HEK293 (cell line): ENCODE results near the gene ADIPOR2.

Source experiments
- CTCF ChIA-PET: fragments of 350-600 bp; formaldehyde crosslinking; extraction: SDS; loops from one replicate; lab custom pipeline; 2021; ENCODE audit warnings: antibody characterized with exemption; lab: Yijun Ruan, JAX
- POLR2A ChIA-PET: fragments of 300-600 bp; formaldehyde crosslinking; extraction: SDS; loops from one replicate; lab custom pipeline; 2020; ENCODE audit warnings: antibody characterized with exemption, inconsistent platforms; lab: Yijun Ruan, JAX
- H3K27ac ChIP-seq: fragments of 200-500 bp; sonication (Bioruptor generic); 2 replicates; pipeline ENCODE4 v1.5.1; 2014; ENCODE audit warnings: low read depth, low read length, control low read depth, inconsistent platforms; ENCODE audit errors: extremely low read depth
- H3K36me3 ChIP-seq, 2 experiments: fragments of 200-500 bp in 1 of 2; sonication (Bioruptor generic) in 1 of 2; 1 replicate in 1 of 2; 2 replicates in 1 of 2; pipeline ENCODE4 v1.5.1; 2014 to 2017; ENCODE audit warnings: inconsistent platforms in 2 of 2, low read length in 2 of 2; ENCODE audit not compliant: control insufficient read depth in 2 of 2, insufficient read depth in 1 of 2
- H3K4me1 ChIP-seq: fragments of 200-500 bp; sonication (Bioruptor generic); 2 replicates; pipeline ENCODE4 v1.5.1; 2014; ENCODE audit warnings: mild to moderate bottlenecking, low read length, inconsistent platforms; ENCODE audit not compliant: control insufficient read depth, insufficient read depth
- H3K4me3 ChIP-seq: 2 replicates; pipeline ENCODE4 v1.5.1; 2011; ENCODE audit warnings: low read depth, mild to moderate bottlenecking, control low read depth, low read length, moderate library complexity
- H3K9me3 ChIP-seq: fragments of 200-500 bp; sonication (Bioruptor generic); 2 replicates; pipeline ENCODE4 v1.5.1; 2014; ENCODE audit warnings: low read depth, low read length, inconsistent platforms; ENCODE audit not compliant: control insufficient read depth, insufficient read depth
- GLIS2 ChIP-seq: fragments of 450-650 bp; formaldehyde crosslinking; IDR thresholded peaks from 2 replicates; pipeline ENCODE4 v1.5.1; 2016; ENCODE audit warnings: missing biosample characterization, missing genetic modification characterization
- KLF7 ChIP-seq: fragments of 450-650 bp; formaldehyde crosslinking; IDR thresholded peaks from 2 replicates; pipeline ENCODE4 v1.5.1; 2016; ENCODE audit warnings: missing biosample characterization, missing genetic modification characterization, borderline replicate concordance
- SCRT1 ChIP-seq: fragments of 450-650 bp; formaldehyde crosslinking; IDR thresholded peaks from 2 replicates; pipeline ENCODE4 v1.5.1; 2016; ENCODE audit warnings: missing biosample characterization, missing genetic modification characterization, borderline replicate concordance
- ZFP37 ChIP-seq: fragments of 450-650 bp; formaldehyde crosslinking; IDR thresholded peaks from 2 replicates; pipeline ENCODE4 v1.5.1; 2016; ENCODE audit warnings: missing biosample characterization, missing genetic modification characterization
- ZNF132 ChIP-seq: fragments of 450-650 bp; formaldehyde crosslinking; IDR thresholded peaks from 2 replicates; pipeline ENCODE4 v1.5.1; 2017; ENCODE audit warnings: missing biosample characterization, missing genetic modification characterization, borderline replicate concordance
- ZNF174 ChIP-seq: fragments of 450-650 bp; formaldehyde crosslinking; IDR thresholded peaks from 2 replicates; pipeline ENCODE4 v1.5.0; 2017; ENCODE audit warnings: missing biosample characterization, mild to moderate bottlenecking, missing genetic modification characterization
- ZNF404 ChIP-seq: fragments of 450-650 bp; formaldehyde crosslinking; IDR thresholded peaks from 2 replicates; pipeline ENCODE4 v1.5.1; 2017; ENCODE audit warnings: missing biosample characterization, missing genetic modification characterization
- ZNF521 ChIP-seq: fragments of 450-650 bp; formaldehyde crosslinking; IDR thresholded peaks from 2 replicates; pipeline ENCODE4 v1.5.1; 2017; ENCODE audit warnings: missing biosample characterization, mild to moderate bottlenecking, missing genetic modification characterization
- ZNF544 ChIP-seq: fragments of 450-650 bp; formaldehyde crosslinking; IDR thresholded peaks from 2 replicates; pipeline ENCODE4 v1.5.0; 2017; ENCODE audit warnings: missing biosample characterization, missing genetic modification characterization
- ZNF701 ChIP-seq: fragments of 450-650 bp; formaldehyde crosslinking; IDR thresholded peaks from 2 replicates; pipeline ENCODE4 v1.5.1; 2016; ENCODE audit warnings: missing biosample characterization, missing genetic modification characterization
- TF ChIP-seq, protein P1 (sequence below): fragments of 450-650 bp; formaldehyde crosslinking; IDR thresholded peaks from 2 replicates; pipeline ENCODE4 v1.5.0; 2017; ENCODE audit warnings: missing biosample characterization, missing genetic modification characterization, borderline replicate concordance
- TF ChIP-seq, protein P2 (sequence below): fragments of 450-650 bp; formaldehyde crosslinking; IDR thresholded peaks from 2 replicates; pipeline ENCODE4 v1.5.1; 2017; ENCODE audit warnings: missing biosample characterization, mild to moderate bottlenecking, missing genetic modification characterization, moderate library complexity
- TF ChIP-seq, protein P3 (sequence below): fragments of 450-650 bp; formaldehyde crosslinking; IDR thresholded peaks from 2 replicates; pipeline ENCODE4 v1.5.1; 2016; ENCODE audit warnings: missing biosample characterization, missing genetic modification characterization
- TF ChIP-seq, protein P4 (sequence below): sonication (generic); formaldehyde crosslinking; IDR thresholded peaks from 2 replicates; pipeline ENCODE4 v1.8.1; 2022; ENCODE audit warnings: mild to moderate bottlenecking, moderate library complexity, missing genetic modification reagents
- TF ChIP-seq, protein P5 (sequence below): fragments of 450-650 bp; formaldehyde crosslinking; IDR thresholded peaks from 2 replicates; pipeline ENCODE4 v1.5.1; 2016; ENCODE audit warnings: missing biosample characterization, missing genetic modification characterization

ADIPOR2 gene

DNA sequence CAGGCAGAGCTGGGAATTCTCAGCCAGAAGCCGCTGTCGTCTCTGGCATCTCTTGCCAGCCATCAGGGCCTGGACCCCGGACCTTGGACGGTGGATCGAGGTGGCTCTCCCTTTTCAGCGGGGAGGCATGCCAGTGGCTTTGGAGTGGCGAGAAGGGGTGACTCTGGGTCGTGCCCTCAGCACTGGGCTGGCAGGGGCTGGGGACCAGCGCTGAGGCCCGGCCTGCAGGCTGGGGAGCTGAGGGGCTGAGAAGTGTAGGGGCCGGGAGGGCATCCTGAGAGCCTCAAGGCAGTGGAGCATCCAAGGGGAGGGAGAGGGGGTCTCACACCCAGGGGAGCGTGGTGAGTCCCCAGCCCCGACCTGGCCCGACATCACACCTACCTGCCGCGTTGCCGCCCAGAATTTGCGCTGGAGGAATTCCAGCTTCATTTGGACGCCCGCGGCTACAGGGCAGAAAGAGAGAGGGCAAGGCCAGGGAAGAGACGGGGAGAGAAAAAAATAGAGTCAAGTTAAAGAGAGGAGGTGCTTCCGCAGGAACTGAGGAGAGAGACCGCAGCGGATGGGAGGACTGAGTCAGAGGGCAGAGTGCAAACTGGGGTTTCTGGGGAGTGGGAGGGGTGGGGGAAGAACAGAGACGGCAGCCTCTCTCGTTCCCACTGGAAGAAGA lies 120.5 kb downstream of the ADIPOR2 start (continued):
- TF ChIP-seq, protein P1, sequence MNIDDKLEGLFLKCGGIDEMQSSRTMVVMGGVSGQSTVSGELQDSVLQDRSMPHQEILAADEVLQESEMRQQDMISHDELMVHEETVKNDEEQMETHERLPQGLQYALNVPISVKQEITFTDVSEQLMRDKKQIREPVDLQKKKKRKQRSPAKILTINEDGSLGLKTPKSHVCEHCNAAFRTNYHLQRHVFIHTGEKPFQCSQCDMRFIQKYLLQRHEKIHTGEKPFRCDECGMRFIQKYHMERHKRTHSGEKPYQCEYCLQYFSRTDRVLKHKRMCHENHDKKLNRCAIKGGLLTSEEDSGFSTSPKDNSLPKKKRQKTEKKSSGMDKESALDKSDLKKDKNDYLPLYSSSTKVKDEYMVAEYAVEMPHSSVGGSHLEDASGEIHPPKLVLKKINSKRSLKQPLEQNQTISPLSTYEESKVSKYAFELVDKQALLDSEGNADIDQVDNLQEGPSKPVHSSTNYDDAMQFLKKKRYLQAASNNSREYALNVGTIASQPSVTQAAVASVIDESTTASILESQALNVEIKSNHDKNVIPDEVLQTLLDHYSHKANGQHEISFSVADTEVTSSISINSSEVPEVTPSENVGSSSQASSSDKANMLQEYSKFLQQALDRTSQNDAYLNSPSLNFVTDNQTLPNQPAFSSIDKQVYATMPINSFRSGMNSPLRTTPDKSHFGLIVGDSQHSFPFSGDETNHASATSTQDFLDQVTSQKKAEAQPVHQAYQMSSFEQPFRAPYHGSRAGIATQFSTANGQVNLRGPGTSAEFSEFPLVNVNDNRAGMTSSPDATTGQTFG (tag by site-specific recombination), result no peak

DNA sequence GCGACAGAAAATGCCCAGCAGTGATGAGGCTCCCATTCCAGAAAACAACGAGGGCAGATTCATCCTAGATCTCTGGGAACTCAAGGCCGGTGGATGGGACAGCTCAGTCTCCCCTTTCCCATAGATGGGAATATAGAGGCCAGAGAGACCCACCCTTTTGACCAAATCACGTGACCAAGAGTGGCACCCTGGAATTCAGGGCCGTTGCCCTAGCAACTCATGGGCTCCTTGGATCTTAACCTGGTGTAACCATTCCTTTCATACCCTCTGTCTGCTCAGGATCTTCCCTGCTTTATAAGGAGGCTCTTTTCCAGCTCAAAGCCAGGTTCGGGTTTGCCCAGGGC lies 121.0 kb downstream of the ADIPOR2 start:
- H3K4me3 ChIP-seq, result no peak overlapping the region
- ChIA-PET POLR2A (interaction anchor here (0.5 kb wide), 1 partner anchor 226 kb away, joined by 6 read pairs; no protein-coding TSS in a partner anchor), CTCF (interaction anchor here (0.6 to 1.6 kb wide), 3 partner anchors 11 to 146 kb away, joined by 5 to 6 read pairs (median 6); no protein-coding TSS in a partner anchor)
- H3K27ac ChIP-seq, result no peak overlapping the region
- no peak for TF ChIP-seq ZNF521 (tag by site-specific recombination)
- TF ChIP-seq ZFP37 (tag by site-specific recombination), result no peak
- no peak for TF ChIP-seq ZNF174
- no peak for TF ChIP-seq ZNF132
- TF ChIP-seq ZNF544, result no peak
- TF ChIP-seq, protein P2, sequence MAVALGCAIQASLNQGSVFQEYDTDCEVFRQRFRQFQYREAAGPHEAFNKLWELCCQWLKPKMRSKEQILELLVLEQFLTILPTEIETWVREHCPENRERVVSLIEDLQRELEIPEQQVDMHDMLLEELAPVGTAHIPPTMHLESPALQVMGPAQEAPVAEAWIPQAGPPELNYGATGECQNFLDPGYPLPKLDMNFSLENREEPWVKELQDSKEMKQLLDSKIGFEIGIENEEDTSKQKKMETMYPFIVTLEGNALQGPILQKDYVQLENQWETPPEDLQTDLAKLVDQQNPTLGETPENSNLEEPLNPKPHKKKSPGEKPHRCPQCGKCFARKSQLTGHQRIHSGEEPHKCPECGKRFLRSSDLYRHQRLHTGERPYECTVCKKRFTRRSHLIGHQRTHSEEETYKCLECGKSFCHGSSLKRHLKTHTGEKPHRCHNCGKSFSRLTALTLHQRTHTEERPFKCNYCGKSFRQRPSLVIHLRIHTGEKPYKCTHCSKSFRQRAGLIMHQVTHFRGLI (tag by site-specific recombination), result no peak
- TF ChIP-seq, protein P3, sequence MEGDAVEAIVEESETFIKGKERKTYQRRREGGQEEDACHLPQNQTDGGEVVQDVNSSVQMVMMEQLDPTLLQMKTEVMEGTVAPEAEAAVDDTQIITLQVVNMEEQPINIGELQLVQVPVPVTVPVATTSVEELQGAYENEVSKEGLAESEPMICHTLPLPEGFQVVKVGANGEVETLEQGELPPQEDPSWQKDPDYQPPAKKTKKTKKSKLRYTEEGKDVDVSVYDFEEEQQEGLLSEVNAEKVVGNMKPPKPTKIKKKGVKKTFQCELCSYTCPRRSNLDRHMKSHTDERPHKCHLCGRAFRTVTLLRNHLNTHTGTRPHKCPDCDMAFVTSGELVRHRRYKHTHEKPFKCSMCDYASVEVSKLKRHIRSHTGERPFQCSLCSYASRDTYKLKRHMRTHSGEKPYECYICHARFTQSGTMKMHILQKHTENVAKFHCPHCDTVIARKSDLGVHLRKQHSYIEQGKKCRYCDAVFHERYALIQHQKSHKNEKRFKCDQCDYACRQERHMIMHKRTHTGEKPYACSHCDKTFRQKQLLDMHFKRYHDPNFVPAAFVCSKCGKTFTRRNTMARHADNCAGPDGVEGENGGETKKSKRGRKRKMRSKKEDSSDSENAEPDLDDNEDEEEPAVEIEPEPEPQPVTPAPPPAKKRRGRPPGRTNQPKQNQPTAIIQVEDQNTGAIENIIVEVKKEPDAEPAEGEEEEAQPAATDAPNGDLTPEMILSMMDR (tag by site-specific recombination), result no peak
- no peak for TF ChIP-seq SCRT1
- TF ChIP-seq ZNF404, result no peak
- TF ChIP-seq, protein P4, sequence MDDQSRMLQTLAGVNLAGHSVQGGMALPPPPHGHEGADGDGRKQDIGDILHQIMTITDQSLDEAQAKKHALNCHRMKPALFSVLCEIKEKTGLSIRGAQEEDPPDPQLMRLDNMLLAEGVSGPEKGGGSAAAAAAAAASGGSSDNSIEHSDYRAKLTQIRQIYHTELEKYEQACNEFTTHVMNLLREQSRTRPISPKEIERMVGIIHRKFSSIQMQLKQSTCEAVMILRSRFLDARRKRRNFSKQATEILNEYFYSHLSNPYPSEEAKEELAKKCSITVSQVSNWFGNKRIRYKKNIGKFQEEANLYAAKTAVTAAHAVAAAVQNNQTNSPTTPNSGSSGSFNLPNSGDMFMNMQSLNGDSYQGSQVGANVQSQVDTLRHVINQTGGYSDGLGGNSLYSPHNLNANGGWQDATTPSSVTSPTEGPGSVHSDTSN (CRISPR knock-in tag), result no peak
- TF ChIP-seq KLF7 (tag by site-specific recombination), result no peak
- TF ChIP-seq ZNF701 (tag by site-specific recombination), result no peak
- no peaks in the 10 kb centered on the region for H3K36me3 ChIP-seq
- H3K9me3 ChIP-seq, result no peaks in the 10 kb centered on the region
- H3K4me1 ChIP-seq, result no peaks in the 10 kb centered on the region

DNA sequence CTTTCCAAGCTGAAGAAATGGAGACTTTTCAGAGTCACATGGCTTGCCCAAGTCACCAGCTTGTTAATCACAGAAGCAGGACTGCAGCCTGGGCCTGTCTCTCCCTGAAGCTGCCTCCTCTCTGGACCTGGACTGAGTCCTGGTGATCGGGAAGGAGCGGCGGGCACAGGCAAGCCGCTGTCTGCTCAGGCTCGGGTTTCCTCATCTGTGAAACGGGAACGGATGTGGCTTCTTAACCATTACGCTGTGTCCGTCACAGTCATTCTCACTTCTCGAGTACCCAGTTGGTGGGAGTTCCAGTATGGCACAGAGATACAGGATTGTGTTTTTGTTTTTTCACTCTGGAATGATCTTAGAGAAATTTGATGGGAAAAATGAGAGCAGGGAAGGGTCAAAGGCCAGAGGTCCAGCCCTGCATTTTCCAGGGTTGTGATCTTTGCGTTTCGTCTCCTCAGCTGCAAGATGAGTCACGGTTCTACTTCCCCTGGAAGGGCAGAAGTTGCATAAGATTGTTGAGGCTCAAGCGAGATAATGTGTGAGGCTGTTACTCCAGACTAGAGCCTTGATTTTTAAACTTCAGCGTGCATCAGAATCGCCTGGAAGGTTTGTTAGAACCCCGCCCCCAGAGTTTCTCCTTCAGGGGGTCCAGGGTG lies 121.9 kb downstream of the ADIPOR2 start:
- ChIA-PET POLR2A (interaction anchor here (0.6 kb wide), 1 partner anchor 189 kb away, joined by 6 read pairs; no protein-coding TSS in a partner anchor), CTCF (interaction anchor here (0.5 kb wide), 1 partner anchor 15 kb away, joined by 3 read pairs; no protein-coding TSS in a partner anchor)
- H3K36me3 ChIP-seq, result no peaks in the 10 kb centered on the region
- TF ChIP-seq, protein P3 (tag by site-specific recombination), result no peak
- TF ChIP-seq GLIS2 (tag by site-specific recombination), result no peak
- TF ChIP-seq, protein P5, sequence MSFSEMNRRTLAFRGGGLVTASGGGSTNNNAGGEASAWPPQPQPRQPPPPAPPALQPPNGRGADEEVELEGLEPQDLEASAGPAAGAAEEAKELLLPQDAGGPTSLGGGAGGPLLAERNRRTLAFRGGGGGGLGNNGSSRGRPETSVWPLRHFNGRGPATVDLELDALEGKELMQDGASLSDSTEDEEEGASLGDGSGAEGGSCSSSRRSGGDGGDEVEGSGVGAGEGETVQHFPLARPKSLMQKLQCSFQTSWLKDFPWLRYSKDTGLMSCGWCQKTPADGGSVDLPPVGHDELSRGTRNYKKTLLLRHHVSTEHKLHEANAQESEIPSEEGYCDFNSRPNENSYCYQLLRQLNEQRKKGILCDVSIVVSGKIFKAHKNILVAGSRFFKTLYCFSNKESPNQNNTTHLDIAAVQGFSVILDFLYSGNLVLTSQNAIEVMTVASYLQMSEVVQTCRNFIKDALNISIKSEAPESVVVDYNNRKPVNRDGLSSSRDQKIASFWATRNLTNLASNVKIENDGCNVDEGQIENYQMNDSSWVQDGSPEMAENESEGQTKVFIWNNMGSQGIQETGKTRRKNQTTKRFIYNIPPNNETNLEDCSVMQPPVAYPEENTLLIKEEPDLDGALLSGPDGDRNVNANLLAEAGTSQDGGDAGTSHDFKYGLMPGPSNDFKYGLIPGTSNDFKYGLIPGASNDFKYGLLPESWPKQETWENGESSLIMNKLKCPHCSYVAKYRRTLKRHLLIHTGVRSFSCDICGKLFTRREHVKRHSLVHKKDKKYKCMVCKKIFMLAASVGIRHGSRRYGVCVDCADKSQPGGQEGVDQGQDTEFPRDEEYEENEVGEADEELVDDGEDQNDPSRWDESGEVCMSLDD, result no peak
- no peaks in the 10 kb centered on the region for H3K9me3 ChIP-seq
- H3K4me1 ChIP-seq, result no peaks in the 10 kb centered on the region
- no peak overlapping the region for H3K27ac ChIP-seq
- no peak overlapping the region for H3K4me3 ChIP-seq
